K562 (cell line): ENCODE data around the gene SPINK14. TPM values are rescaled to one million over a fixed set of nuclear protein-coding genes. Genes with fewer than 3 reads are reported as not detected.

Experiments used
- ATAC-seq: fragments of 200-7000 bp; cut with Tn5 transposase; 3 replicates; pipeline ENCODE4 v1.9.1; 2020; ENCODE audit warnings: moderate library complexity
- BruUV-seq: library from RNA; stranded (reverse); fragments of 400-500 nt; replicated peaks from 2 replicates; lab custom pipeline; 2021; lab: Mats Ljungman, UMichigan
- CTCF ChIA-PET: fragments of 300-600 bp; formaldehyde crosslinking; extraction: SDS; loops from one replicate; lab custom pipeline; 2021; ENCODE audit warnings: low intra/inter-chr PET ratio; lab: Yijun Ruan, JAX
- POLR2A ChIA-PET: fragments of 300-600, 350-650 bp; sonication (Branson Sonifier 250); formaldehyde crosslinking; extraction: SDS; loops from one replicate; lab custom pipeline; 2021; ENCODE audit warnings: antibody characterized with exemption, inconsistent platforms; lab: Yijun Ruan, JAX
- DNase-seq, 4 experiments: peaks; one replicate each; pipeline versions ENCODE4 v3.0.0 to v3.0.0-alpha.2; 2011 to 2018; ENCODE audit warnings: low spot score in 3 of 4, mixed read lengths in 3 of 4; ENCODE audit errors: extremely low read depth in 1 of 4
- FAIRE-seq: peaks from 2 replicates; lab custom pipeline; 2011; peaks lifted over from hg19 to GRCh38; lab: Jason Lieb, UNC
- H2AFZ ChIP-seq: 2 replicates; pipeline ENCODE4 v1.6.0; 2011; ENCODE audit warnings: low read depth, low read length, control low read depth, inconsistent platforms
- H3K27ac ChIP-seq: fragments of 200-600 bp; 3 replicates; pipeline ENCODE4 v1.8.0; 2011; ENCODE audit warnings: low read depth, mild to moderate bottlenecking, control low read depth, inconsistent platforms, low read length, moderate library complexity, mixed read lengths; ENCODE audit errors: extremely low read depth
- H3K27me3 ChIP-seq, 2 experiments: fragments of 300-600 bp in 1 of 2; 2 replicates in 1 of 2; 3 replicates in 1 of 2; pipeline versions ENCODE4 v1.6.0 to v1.8.0; 2011; ENCODE audit warnings: inconsistent platforms in 2 of 2, low read length in 2 of 2, mild to moderate bottlenecking in 1 of 2, mixed read lengths in 1 of 2, moderate library complexity in 1 of 2; ENCODE audit not compliant: control insufficient read depth in 2 of 2, insufficient read depth in 2 of 2
- H3K36me3 ChIP-seq: fragments of 300-600 bp; 3 replicates; pipeline ENCODE4 v1.8.0; 2011; ENCODE audit warnings: mild to moderate bottlenecking, low read length, inconsistent platforms; ENCODE audit not compliant: control insufficient read depth, insufficient read depth
- H3K4me1 ChIP-seq, 2 experiments: fragments of 200-600 bp in 1 of 2; replicated peaks in 1 of 2; 2 replicates in 1 of 2; 3 replicates in 1 of 2; pipeline versions ENCODE4 v1.5.1 to v1.8.0; 2011; ENCODE audit warnings: inconsistent platforms in 2 of 2, low read length in 2 of 2, mild to moderate bottlenecking in 1 of 2, mixed read lengths in 1 of 2, moderate library complexity in 1 of 2; ENCODE audit not compliant: control insufficient read depth in 2 of 2, insufficient read depth in 2 of 2
- H3K4me2 ChIP-seq: 2 replicates; pipeline ENCODE4 v1.6.1; 2011; ENCODE audit warnings: low read length, control low read depth, inconsistent platforms, mixed read lengths; ENCODE audit not compliant: insufficient read depth
- H3K4me3 ChIP-seq: fragments of 200-600 bp; sonication (generic), shearing (Covaris generic); 2 replicates; pipeline ENCODE4 v1.5.1; 2016; ENCODE audit warnings: control low read depth, inconsistent platforms
- H3K79me2 ChIP-seq: fragments of 200-600 bp; 3 replicates; pipeline ENCODE4 v1.8.0; 2011; ENCODE audit warnings: low read length, inconsistent platforms; ENCODE audit not compliant: control insufficient read depth, insufficient read depth
- H3K9ac ChIP-seq, 2 experiments: 2 replicates each; pipeline versions ENCODE4 v1.6.0 to v1.6.1; 2011; ENCODE audit warnings: low read depth in 2 of 2, low read length in 2 of 2, control low read depth in 1 of 2, inconsistent platforms in 1 of 2, mild to moderate bottlenecking in 1 of 2, mixed read lengths in 1 of 2; ENCODE audit not compliant: insufficient read depth in 1 of 2
- H3K9me1 ChIP-seq: one replicate; pipeline ENCODE4 v1.6.0; 2011; ENCODE audit warnings: inconsistent platforms, mild to moderate bottlenecking, low read length, moderate library complexity; ENCODE audit not compliant: control insufficient read depth, insufficient read depth
- H3K9me3 ChIP-seq: replicated peaks from 2 replicates; pipeline ENCODE4 v1.5.1; 2011; ENCODE audit warnings: low read depth, low read length, inconsistent platforms; ENCODE audit not compliant: control insufficient read depth, insufficient read depth
- H4K20me1 ChIP-seq: replicated peaks from 2 replicates; pipeline ENCODE4 v1.6.1; 2011; ENCODE audit warnings: low read length, inconsistent platforms, mixed read lengths; ENCODE audit not compliant: control insufficient read depth, insufficient read depth
- ATF4 ChIP-seq: fragments of 450-650 bp; formaldehyde crosslinking; IDR thresholded peaks from 2 replicates; pipeline ENCODE4 v1.4.0; 2022; ENCODE audit warnings: mild to moderate bottlenecking, moderate library complexity
- BDP1 ChIP-seq: IDR thresholded peaks from 3 replicates; pipeline ENCODE4 v1.6.1; 2011; ENCODE audit not compliant: insufficient read length, insufficient read depth
- CBFA2T2 ChIP-seq: fragments of 450-650 bp; conservative IDR thresholded peaks from 2 replicates; pipeline ENCODE4 v1.6.1; 2017; ENCODE audit warnings: mild to moderate bottlenecking
- E2F8 ChIP-seq: fragments of 450-650 bp; IDR thresholded peaks from 2 replicates; pipeline ENCODE4 v1.7.1; 2018; ENCODE audit warnings: mild to moderate bottlenecking, low read depth; ENCODE audit not compliant: partially characterized antibody
- FOXK2 ChIP-seq, 2 experiments: fragments of 450-650 bp; IDR thresholded peaks in 1 of 2; conservative IDR thresholded peaks in 1 of 2; 2 replicates each; pipeline ENCODE4 v1.6.1; 2016; ENCODE audit warnings: low read depth in 2 of 2, mild to moderate bottlenecking in 1 of 2
- KDM4B ChIP-seq, 2 experiments: fragments of 450-650 bp in 1 of 2; sonication (generic) in 1 of 2; IDR thresholded peaks; 2 replicates each; pipeline ENCODE4 v1.6.1; 2016 to 2017; ENCODE audit warnings: borderline replicate concordance in 2 of 2, antibody characterized with exemption in 1 of 2, low read depth in 1 of 2, mild to moderate bottlenecking in 1 of 2
- TCFL5 ChIP-seq: fragments of 250-450 bp; sonication (Bioruptor Pico); conservative IDR thresholded peaks from 2 replicates; pipeline ENCODE4 v1.6.1; 2021; ENCODE audit warnings: mild to moderate bottlenecking, moderate library complexity, matching md5 sums
- XRCC3 ChIP-seq: fragments of 450-650 bp; IDR thresholded peaks from 2 replicates; pipeline ENCODE4 v1.6.1; 2017; ENCODE audit warnings: mild to moderate bottlenecking, moderate library complexity
- ZNF24 ChIP-seq: fragments of 450-650 bp; IDR thresholded peaks from 2 replicates; pipeline ENCODE4 v1.6.1; 2016
- ZNF277 ChIP-seq: fragments of 250-450 bp; sonication (Bioruptor Pico); IDR thresholded peaks from 2 replicates; pipeline ENCODE4 v1.8.0; 2022; ENCODE audit warnings: inconsistent platforms, mild to moderate bottlenecking, moderate library complexity, borderline replicate concordance
- ZNF592 ChIP-seq: fragments of 450-650 bp; IDR thresholded peaks from 2 replicates; pipeline ENCODE4 v1.6.1; 2017; ENCODE audit warnings: antibody characterized with exemption, mild to moderate bottlenecking
- WGBS: fragments of 100-300 bp; shearing (Covaris generic); methylation state at CpG from one replicate; pipeline ENCODE4 v1.1.6; 2016; ENCODE audit warnings: low coverage, mixed read lengths; ENCODE audit not compliant: insufficient coverage; ENCODE audit errors: missing lambda C conversion rate; 5-methylcytosine and 5-hydroxymethylcytosine counted together
- in situ Hi-C: fragments of 300-500 bp; cut with MboI; formaldehyde crosslinking; loops from 4 replicates; pipeline ENCODE4 v1.15.0; 2018; ENCODE audit warnings: inconsistent platforms, mixed read lengths
- intact Hi-C: fragments of 100-400 bp; cut with micrococcal nuclease; formaldehyde crosslinking; loops from 2 replicates; pipeline ENCODE4 v1.14.2; 2022
- polyA plus RNA-seq, 8 experiments: library from polyadenylated mRNA; depleted of rRNA in 4 of 8; stranded (reverse) in 5 of 8; unstranded in 3 of 8; fragments of >200 nt; fragmentation: Nextera tagmentation in 2 of 8; fragmentation: Illumina TruSeq in 1 of 8; extraction: Ambion mirVana in 2 of 8; extraction: Trizol in 1 of 8; gene quantifications; 2 replicates each; pipeline versions ENCODE4 v1.2.1 to v1.2.3, GENCODE V29; 2011 to 2014; ENCODE audit warnings: inconsistent platforms in 1 of 8, missing spikeins in 1 of 8
- total RNA-seq, 7 experiments: library from RNA; depleted of rRNA in 6 of 7; stranded (reverse); fragments of >200 nt in 6 of 7; fragmentation: Illumina TruSeq in 2 of 7; extraction: Trizol in 2 of 7; gene quantifications; 2 replicates each; pipeline versions ENCODE4 v1.2.1 to v1.2.3, GENCODE V29; 2011 to 2021; ENCODE audit warnings: low replicate concordance in 1 of 7
- TF ChIP-seq, protein P1 (sequence below): fragments of 450-650 bp; IDR thresholded peaks from 2 replicates; pipeline ENCODE4 v1.6.1; 2016; ENCODE audit warnings: missing biosample characterization, missing genetic modification characterization

Gene SPINK14
- total and polyA plus RNA-seq, 9 of the 15 experiments (the other 6 are each of a cell fraction or from before 2014, with no cell fraction given) = not detected

DNA sequence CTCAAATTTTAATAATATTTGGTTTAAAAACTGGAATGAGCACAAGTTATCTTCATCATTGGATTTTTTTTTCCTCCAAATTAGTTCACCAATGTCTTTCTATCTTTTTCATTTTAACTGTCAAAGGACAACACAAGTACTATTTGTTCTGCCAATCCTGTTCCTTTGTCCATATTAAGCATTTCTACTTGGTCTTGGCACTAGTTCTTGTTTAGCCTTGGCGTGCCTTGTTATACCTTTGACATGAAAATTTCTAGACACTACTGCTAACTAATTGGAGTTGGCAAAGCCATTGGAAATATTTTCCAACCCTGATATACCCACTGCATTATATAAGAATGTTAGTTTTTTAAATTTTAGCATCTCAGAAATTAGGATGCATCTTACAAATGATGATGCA lies 38.3 kb downstream of the SPINK14 start:
- Histone ChIP-seq H3K4me3 (no peak overlapping the region), H3K79me2 (no peaks in the 10 kb centered on the region), H3K9ac (no peak overlapping the region), H3K4me1 (no peaks in the 10 kb centered on the region), H3K4me2 (no peak overlapping the region), H3K9me1 (no peaks in the 10 kb centered on the region), H2AFZ (no peak overlapping the region), H3K9me3 (no peaks in the 10 kb centered on the region), H4K20me1 (no peaks in the 10 kb centered on the region), H3K27me3 (no peaks in the 10 kb centered on the region), H3K27ac (no peak overlapping the region), H3K36me3 (no peaks in the 10 kb centered on the region)
- FAIRE-seq = no peak
- DNase-seq = no peak
- ChIA-PET CTCF (no interaction called here), POLR2A (no interaction called here)
- intact Hi-C loops (no loop called here), in situ Hi-C loops (no loop called here)
- 5% methylated on average over 1 of the region's 1 CpG for WGBS
- no TSS peak for BruUV-seq
- no peak for ATAC-seq
- no peak for TF ChIP-seq ZNF24
- no peak for TF ChIP-seq KDM4B (IDR thresholded peaks at IDR 0.05; ENCODE audit: borderline replicate concordance in 2 of 2, low read depth in 1 of 2)
- no peak for TF ChIP-seq CBFA2T2
- no peak for TF ChIP-seq E2F8
- TF ChIP-seq, protein P1, sequence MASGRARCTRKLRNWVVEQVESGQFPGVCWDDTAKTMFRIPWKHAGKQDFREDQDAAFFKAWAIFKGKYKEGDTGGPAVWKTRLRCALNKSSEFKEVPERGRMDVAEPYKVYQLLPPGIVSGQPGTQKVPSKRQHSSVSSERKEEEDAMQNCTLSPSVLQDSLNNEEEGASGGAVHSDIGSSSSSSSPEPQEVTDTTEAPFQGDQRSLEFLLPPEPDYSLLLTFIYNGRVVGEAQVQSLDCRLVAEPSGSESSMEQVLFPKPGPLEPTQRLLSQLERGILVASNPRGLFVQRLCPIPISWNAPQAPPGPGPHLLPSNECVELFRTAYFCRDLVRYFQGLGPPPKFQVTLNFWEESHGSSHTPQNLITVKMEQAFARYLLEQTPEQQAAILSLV (tag) = no peak
- no peak for TF ChIP-seq ZNF277 (CRISPR knock-in tag)
- no peak for TF ChIP-seq FOXK2 (conservative IDR thresholded peaks at IDR 0.05 in 1 of 2, IDR thresholded peaks at IDR 0.05 in 1 of 2; ENCODE audit: low read depth in 2 of 2)
- TF ChIP-seq ZNF592 = no peak
- TF ChIP-seq ATF4 (CRISPR knock-in tag) = no peak
- no peak for TF ChIP-seq TCFL5 (CRISPR knock-in tag)
- TF ChIP-seq BDP1 = no peak
- TF ChIP-seq XRCC3 = no peak
